A673 (cell line): Measurements from ENCODE around the gene DGKZ. TPM values are rescaled to one million over a fixed set of nuclear protein-coding genes. Genes with fewer than 3 reads are reported as not detected.

Source experiments
- BruUV-seq: library from RNA; stranded (reverse); fragments of 400-500 nt; replicated peaks from 2 replicates; lab custom pipeline; 2021; lab: Mats Ljungman, UMichigan
- CTCF ChIA-PET: fragments of 300-600 bp; sonication (Branson Sonifier 250); formaldehyde crosslinking; loops from one replicate; lab custom pipeline; 2022; ENCODE audit warnings: antibody characterized with exemption; lab: Charles Lee
- POLR2A ChIA-PET: fragments of 300-600 bp; sonication (Branson Sonifier 250); formaldehyde crosslinking; loops from one replicate; lab custom pipeline; 2022; ENCODE audit warnings: antibody characterized with exemption; ENCODE audit not compliant: low non-redundant PET; lab: Charles Lee
- DNase-seq: peaks from one replicate; pipeline ENCODE4 v3.0.0-alpha.2; 2015; ENCODE audit warnings: low spot score
- H3K27ac ChIP-seq: fragments of 200-600 bp; sonication (generic); 2 replicates; pipeline ENCODE4 v1.5.1; 2016; ENCODE audit warnings: mixed run types, low read depth, mild to moderate bottlenecking, mixed read lengths, antibody characterized with exemption, low read length; ENCODE audit not compliant: poor library complexity, severe bottlenecking
- H3K27me3 ChIP-seq: fragments of 200-600 bp; sonication (generic); replicated peaks from 2 replicates; pipeline ENCODE4 v1.6.1; 2017; ENCODE audit warnings: mixed run types, low read depth, mild to moderate bottlenecking, mixed read lengths, antibody characterized with exemption, low read length; ENCODE audit not compliant: insufficient read depth, poor library complexity
- H3K36me3 ChIP-seq: fragments of 200-600 bp; sonication (generic); 2 replicates; pipeline ENCODE4 v1.6.1; 2016; ENCODE audit warnings: mixed run types, mild to moderate bottlenecking, mixed read lengths, antibody characterized with exemption, low read length; ENCODE audit not compliant: insufficient read depth, poor library complexity, severe bottlenecking
- H3K4me1 ChIP-seq: fragments of 200-600 bp; sonication (generic); 2 replicates; pipeline ENCODE4 v1.6.1; 2017; ENCODE audit warnings: mixed run types, mild to moderate bottlenecking, mixed read lengths, antibody characterized with exemption, low read length; ENCODE audit not compliant: insufficient read depth, poor library complexity, severe bottlenecking
- H3K4me3 ChIP-seq: fragments of 200-600 bp; sonication (generic); 2 replicates; pipeline ENCODE4 v1.5.1; 2016; ENCODE audit warnings: low read depth, mixed run types, mild to moderate bottlenecking, mixed read lengths, low read length; ENCODE audit not compliant: poor library complexity, severe bottlenecking
- H3K9me3 ChIP-seq: fragments of 200-600 bp; sonication (generic); 2 replicates; pipeline ENCODE4 v1.6.1; 2016; ENCODE audit warnings: mixed run types, low read depth, mild to moderate bottlenecking, mixed read lengths, antibody characterized with exemption, low read length; ENCODE audit not compliant: poor library complexity, severe bottlenecking
- CTCF ChIP-seq: fragments of 300-800, 200-600 bp; sonication (generic); conservative IDR thresholded peaks from 2 replicates; pipeline ENCODE4 v1.5.1; 2017; ENCODE audit warnings: low read depth, mild to moderate bottlenecking, antibody characterized with exemption, low read length, moderate library complexity, mixed read lengths
- EZH2 ChIP-seq: fragments of 200-600 bp; sonication (generic); IDR thresholded peaks from 2 replicates; pipeline ENCODE4 v1.6.1; 2017; ENCODE audit warnings: borderline replicate concordance, low read depth, mild to moderate bottlenecking, mixed read lengths, antibody characterized with exemption, low read length; ENCODE audit not compliant: poor library complexity, severe bottlenecking
- intact Hi-C: fragments of 100-400 bp; cut with micrococcal nuclease; formaldehyde crosslinking; loops from one replicate; pipeline ENCODE4 v1.10.0; 2022; ENCODE audit not compliant: unreplicated experiment
- total RNA-seq: library from RNA; stranded (reverse); gene quantifications from 2 replicates; pipeline ENCODE4 v1.2.3, GENCODE V29; 2021

Gene DGKZ
- total RNA-seq, 1 experiment from 2014 or later: 145 TPM

- H3K27ac ChIP-seq: peak overlapping the region; percentile 43
- BruUV-seq: no TSS peak
- no peaks in the 10 kb centered on the region for H3K9me3 ChIP-seq
- H3K36me3 ChIP-seq: no peaks in the 10 kb centered on the region
- H3K4me1 ChIP-seq: peaks cover 39% of the 10 kb centered on the region
- intact Hi-C loops: loop anchor here (10.0 kb wide), 1 partner anchor 827 kb away; no protein-coding TSS in a partner anchor
- no peak for DNase-seq
- TF ChIP-seq CTCF (no peak), EZH2 (no peak)
- ChIA-PET CTCF (no interaction called here), POLR2A (no interaction called here)
- H3K4me3 ChIP-seq: no peak overlapping the region
- H3K27me3 ChIP-seq: no peaks in the 10 kb centered on the region
These were observed 5.8 kb upstream of the DGKZ start for GRCh38 chr11:46341454-46341853.

GRCh38 chr11:46342239-46342638, 5.0 kb upstream of the DGKZ start:
- BruUV-seq: no TSS peak
- Histone ChIP-seq H3K36me3 (no peaks in the 10 kb centered on the region), H3K27me3 (no peaks in the 10 kb centered on the region), H3K27ac (peak overlapping the region; percentile 43), H3K4me3 (no peak overlapping the region), H3K9me3 (no peaks in the 10 kb centered on the region), H3K4me1 (peaks cover 42% of the 10 kb centered on the region)
- POLR2A ChIA-PET: interaction anchor here (0.5 kb wide), 1 partner anchor 219 kb away, joined by 10 read pairs; no protein-coding TSS in a partner anchor
- intact Hi-C loops: loop anchor here (10.0 kb wide), 1 partner anchor 827 kb away; no protein-coding TSS in a partner anchor
- CTCF ChIA-PET: interaction anchor here (0.7 kb wide), 1 partner anchor 27 kb away, joined by 3 read pairs; no protein-coding TSS in a partner anchor
- TF ChIP-seq CTCF (no peak), EZH2 (no peak)
- DNase-seq: peak; percentile 70

GRCh38 chr11:46343520-46343919, 3.7 kb upstream of the DGKZ start:
- no TSS peak for BruUV-seq
- Histone ChIP-seq H3K27me3 (no peaks in the 10 kb centered on the region), H3K4me1 (peaks cover 45% of the 10 kb centered on the region), H3K36me3 (no peaks in the 10 kb centered on the region), H3K27ac (no peak overlapping the region), H3K9me3 (no peaks in the 10 kb centered on the region), H3K4me3 (no peak overlapping the region)
- no peak for DNase-seq
- POLR2A ChIA-PET: interaction anchor here (0.5 kb wide), 1 partner anchor 223 kb away, joined by 7 read pairs; no protein-coding TSS in a partner anchor
- CTCF ChIA-PET: interaction anchor here (1.2 kb wide), 1 partner anchor 9 kb away, joined by 6 read pairs; no protein-coding TSS in a partner anchor
- intact Hi-C loops: loop anchor here (10.0 kb wide), 1 partner anchor 829 kb away; no protein-coding TSS in a partner anchor
- TF ChIP-seq EZH2: no peak
- TF ChIP-seq CTCF: no peak
